Breast epithelium (tissue), 4 donors: ENCODE measurements around the gene CNTNAP2. TPM values are rescaled to one million over a fixed set of nuclear protein-coding genes. Genes with fewer than 3 reads are reported as not detected.

Experiments
- DNase-seq, 2 donors: peaks; one replicate each; pipeline ENCODE4 v3.0.0-alpha.2; 2019; ENCODE audit warnings: low spot score in 2 of 2
- H3K27ac ChIP-seq, 2 donors: fragments of 200-600 bp; sonication (generic) in 1 of 2; one replicate each; pipeline ENCODE4 v1.5.1; 2016 to 2019; ENCODE audit warnings: mild to moderate bottlenecking in 1 of 2
- H3K27me3 ChIP-seq, 2 donors: fragments of 200-600 bp; sonication (generic) in 1 of 2; one replicate each; pipeline versions ENCODE4 v1.5.1 to v1.6.0; 2017 to 2019; ENCODE audit warnings: control low read depth in 1 of 2, mild to moderate bottlenecking in 1 of 2
- H3K36me3 ChIP-seq: fragments of 200-600 bp; one replicate; pipeline ENCODE4 v1.5.1; 2019
- H3K4me1 ChIP-seq, 2 donors: fragments of 200-600 bp; sonication (generic); one replicate each; pipeline ENCODE4 v1.5.1; 2016 to 2019; ENCODE audit warnings: control low read depth in 1 of 2
- H3K4me3 ChIP-seq, 3 donors: fragments of 200-600 bp; sonication (generic); 1 replicate in 2 of 3; 2 replicates in 1 of 3; pipeline ENCODE4 v1.5.1; 2016 to 2019; ENCODE audit warnings: mild to moderate bottlenecking in 3 of 3, moderate library complexity in 2 of 3
- H3K9me3 ChIP-seq, 2 donors: fragments of 200-600 bp; sonication (generic) in 1 of 2; one replicate each; pipeline ENCODE4 v1.5.1; 2016 to 2019; ENCODE audit warnings: control low read depth in 1 of 2
- CTCF ChIP-seq, 3 donors: fragments of 450-650 bp; IDR thresholded peaks; one replicate each; pipeline ENCODE4 v1.5.1; 2016 to 2017; ENCODE audit warnings: antibody characterized with exemption in 3 of 3, mild to moderate bottlenecking in 3 of 3, moderate library complexity in 3 of 3
- POLR2A ChIP-seq: fragments of 450-650 bp; IDR thresholded peaks from one replicate; pipeline ENCODE4 v1.6.1; 2016; ENCODE audit warnings: antibody characterized with exemption, mild to moderate bottlenecking, moderate library complexity
- POLR2AphosphoS5 ChIP-seq, 3 donors: sonication (generic); formaldehyde crosslinking; IDR thresholded peaks; one replicate each; pipeline ENCODE4 v1.6.1; 2017; ENCODE audit warnings: antibody characterized with exemption in 3 of 3
- intact Hi-C: fragments of 100-400 bp; cut with DNase I; formaldehyde crosslinking; loops from one replicate; pipeline ENCODE4 v1.15.1; 2023; ENCODE audit warnings: low total_unique reads
- total RNA-seq, 3 donors: library from RNA; depleted of rRNA; stranded (reverse); fragments of >200 nt; gene quantifications; one replicate each; pipeline ENCODE4 v1.1.0, GENCODE V29; 2016

Gene CNTNAP2
- total RNA-seq, 3 donors from 2014 or later, result 0.29 to 0.66 TPM; not detected in 1

- Histone ChIP-seq H3K36me3 (no peaks in the 10 kb centered on the region), H3K9me3 (no peaks in the 10 kb centered on the region), H3K4me3 (no peak overlapping the region), H3K27me3 (no peaks in the 10 kb centered on the region), H3K27ac (no peak overlapping the region), H3K4me1 (no peaks in the 10 kb centered on the region)
- intact Hi-C loops, result no loop called here
- TF ChIP-seq POLR2AphosphoS5 (IDR thresholded peaks at IDR 0.05), result no peak
- TF ChIP-seq POLR2A, result no peak
- TF ChIP-seq CTCF (IDR thresholded peaks at IDR 0.05), result no peak
- no peak for DNase-seq
Observed at GRCh38 chr7:147413557-147413870, 1296.9 kb downstream of the CNTNAP2 start.

GRCh38 chr7:147415991-147416390 lies 1299.4 kb downstream of the CNTNAP2 start:
- H3K27ac ChIP-seq, result no peak overlapping the region
- TF ChIP-seq POLR2A, result no peak
- no peak for TF ChIP-seq POLR2AphosphoS5 (IDR thresholded peaks at IDR 0.05)
- TF ChIP-seq CTCF (IDR thresholded peaks at IDR 0.05), result no peak
- no peaks in the 10 kb centered on the region for H3K36me3 ChIP-seq
- intact Hi-C loops, result no loop called here
- no peak overlapping the region for H3K4me3 ChIP-seq
- H3K4me1 ChIP-seq, result no peaks in the 10 kb centered on the region
- H3K9me3 ChIP-seq, result no peaks in the 10 kb centered on the region
- H3K27me3 ChIP-seq, result no peaks in the 10 kb centered on the region
- DNase-seq, result no peak

GRCh38 chr7:147418966-147419365 lies 1302.4 kb downstream of the CNTNAP2 start:
- H3K4me3 ChIP-seq, result no peak overlapping the region
- no peak overlapping the region for H3K27ac ChIP-seq
- H3K36me3 ChIP-seq, result no peaks in the 10 kb centered on the region
- no peak for TF ChIP-seq POLR2A
- TF ChIP-seq POLR2AphosphoS5 (IDR thresholded peaks at IDR 0.05), result no peak
- TF ChIP-seq CTCF (IDR thresholded peaks at IDR 0.05), result no peak
- H3K9me3 ChIP-seq, result no peaks in the 10 kb centered on the region
- intact Hi-C loops, result no loop called here
- no peaks in the 10 kb centered on the region for H3K4me1 ChIP-seq
- DNase-seq, result no peak
- no peaks in the 10 kb centered on the region for H3K27me3 ChIP-seq

GRCh38 chr7:147423875-147424274 lies 1307.3 kb downstream of the CNTNAP2 start:
- no peaks in the 10 kb centered on the region for H3K4me1 ChIP-seq
- H3K27ac ChIP-seq, result no peak overlapping the region
- H3K4me3 ChIP-seq, result no peak overlapping the region
- H3K9me3 ChIP-seq, result no peaks in the 10 kb centered on the region
- no peaks in the 10 kb centered on the region for H3K36me3 ChIP-seq
- intact Hi-C loops, result no loop called here
- DNase-seq, result no peak
- TF ChIP-seq POLR2AphosphoS5 (IDR thresholded peaks at IDR 0.05) (no peak), CTCF (IDR thresholded peaks at IDR 0.05) (no peak), POLR2A (no peak)
- no peaks in the 10 kb centered on the region for H3K27me3 ChIP-seq

GRCh38 chr7:147428075-147428474 lies 1311.5 kb downstream of the CNTNAP2 start:
- Histone ChIP-seq H3K27me3 (no peaks in the 10 kb centered on the region), H3K9me3 (no peaks in the 10 kb centered on the region), H3K4me3 (no peak overlapping the region), H3K36me3 (no peaks in the 10 kb centered on the region), H3K4me1 (no peaks in the 10 kb centered on the region), H3K27ac (no peak overlapping the region)
- no peak for DNase-seq
- intact Hi-C loops, result no loop called here
- TF ChIP-seq POLR2A (no peak), POLR2AphosphoS5 (IDR thresholded peaks at IDR 0.05) (no peak), CTCF (IDR thresholded peaks at IDR 0.05) (no peak)
